ENCODE data around the gene KRTAP1-1.
"Not testable (repeated sequence)": the region's sequence is repeated elsewhere in the genome, so short reads cannot be mapped to it uniquely, and the experiment has no call there.

Gene KRTAP1-1

DNA sequence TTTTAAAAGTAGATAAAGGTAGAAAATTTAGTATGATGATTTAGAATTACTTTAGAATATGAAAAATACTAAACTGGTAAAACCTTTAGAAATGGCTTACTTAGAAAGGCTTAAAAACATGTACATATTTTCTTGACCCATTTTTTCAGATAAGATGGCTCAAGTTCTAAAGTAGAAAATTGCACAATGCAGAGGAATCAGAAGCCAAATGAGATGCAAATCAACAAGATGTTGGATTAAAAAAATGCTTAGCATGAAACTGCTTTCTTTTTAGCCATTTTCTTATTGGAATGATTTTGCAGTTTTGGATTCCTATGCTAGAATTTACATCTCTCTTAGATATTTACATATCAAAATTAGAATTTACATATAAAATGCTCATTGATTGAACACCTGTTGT lies 30.8 kb downstream of the KRTAP1-1 start:
- no peak for DNase-seq

DNA sequence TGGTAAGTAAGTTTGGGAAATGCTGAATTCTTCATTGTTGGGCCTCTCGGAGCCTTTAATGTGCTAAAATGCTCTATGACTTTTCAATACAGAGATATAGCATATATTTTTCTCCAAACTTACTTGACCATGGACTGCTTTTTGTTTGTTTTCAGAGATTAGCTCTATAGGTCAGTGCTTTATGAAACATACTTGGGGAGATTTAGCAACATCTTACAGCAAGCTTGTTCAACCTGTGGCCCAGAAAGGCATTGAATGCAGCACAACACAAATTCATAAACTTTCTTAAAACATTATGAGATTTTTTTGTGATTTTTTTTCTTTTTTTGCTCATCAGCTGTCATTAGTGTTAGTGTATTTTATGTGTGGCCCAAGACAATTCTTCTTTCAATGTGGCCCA lies 31.3 kb downstream of the KRTAP1-1 start:
- DNase-seq: no peak

DNA sequence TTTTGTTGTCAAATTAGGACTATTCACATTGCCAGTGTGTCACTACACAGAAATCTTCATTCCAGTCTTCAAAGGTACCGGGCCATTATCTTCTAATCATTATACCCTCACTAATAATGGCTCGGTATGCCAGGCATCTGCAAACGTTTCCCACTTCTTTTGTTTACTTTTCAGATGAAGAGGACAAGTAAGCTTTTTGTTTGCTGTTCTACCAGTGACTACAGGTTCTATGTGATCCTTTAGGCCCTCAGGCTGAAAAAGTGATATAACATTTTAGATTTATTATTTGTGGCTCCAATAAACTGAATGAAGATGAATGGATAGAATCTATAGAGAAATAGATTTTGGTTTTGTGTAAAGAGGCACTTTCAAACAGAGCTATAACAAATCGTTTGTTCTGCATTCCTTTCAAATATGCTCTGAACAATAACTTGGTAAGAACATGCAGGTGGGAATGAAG lies 31.9 kb downstream of the KRTAP1-1 start:
- no peak for DNase-seq

DNA sequence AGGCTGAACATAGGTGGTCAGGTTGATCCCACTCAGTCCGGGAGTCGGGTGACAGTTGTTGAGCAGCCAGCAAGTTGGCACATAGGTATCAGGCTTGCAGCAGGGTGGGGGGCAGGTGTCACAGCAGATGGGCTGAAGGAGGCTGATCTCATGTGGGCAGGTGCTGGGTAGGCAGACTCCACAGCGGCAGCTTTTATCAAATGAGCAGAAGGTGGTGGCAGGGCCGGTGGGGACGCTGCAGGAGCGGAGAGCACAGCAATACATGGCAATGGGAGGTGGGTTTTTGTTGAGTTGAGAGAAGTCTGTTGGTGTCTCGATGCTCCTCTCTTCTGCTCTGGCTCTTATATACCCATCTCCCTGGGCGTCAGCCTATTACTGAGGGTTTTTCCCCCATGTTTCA lies 32.4 kb downstream of the KRTAP1-1 start, which contains the start of gene KRTAP3-1:
Gene KRTAP3-1, minus strand, starts transcription at position 318 of the 400 bp plus-strand sequence. Its CDS starts 54 bp downstream, at position 264.
- DNase-seq: no peak

DNA sequence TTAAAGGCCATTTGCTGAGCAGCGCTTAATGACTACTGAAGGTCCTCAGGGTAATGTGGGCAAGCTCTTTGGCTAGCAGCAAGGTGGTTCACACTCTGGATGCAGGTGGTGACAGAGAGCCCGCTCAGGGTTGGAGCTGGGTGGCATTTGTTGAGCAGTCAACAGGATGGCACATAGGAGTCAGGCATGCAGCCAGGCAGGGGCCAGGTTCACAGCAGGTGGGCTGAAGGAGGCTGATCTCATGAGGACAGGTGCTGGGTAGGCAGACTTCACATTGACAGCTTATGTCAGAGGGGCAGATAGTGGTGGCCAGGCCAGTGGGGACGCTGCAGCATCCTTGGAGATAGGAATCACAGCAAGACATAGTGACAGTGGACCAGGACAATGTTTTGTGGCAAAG lies 36.9 kb downstream of the KRTAP1-1 start:
- DNase-seq: no peak

DNA sequence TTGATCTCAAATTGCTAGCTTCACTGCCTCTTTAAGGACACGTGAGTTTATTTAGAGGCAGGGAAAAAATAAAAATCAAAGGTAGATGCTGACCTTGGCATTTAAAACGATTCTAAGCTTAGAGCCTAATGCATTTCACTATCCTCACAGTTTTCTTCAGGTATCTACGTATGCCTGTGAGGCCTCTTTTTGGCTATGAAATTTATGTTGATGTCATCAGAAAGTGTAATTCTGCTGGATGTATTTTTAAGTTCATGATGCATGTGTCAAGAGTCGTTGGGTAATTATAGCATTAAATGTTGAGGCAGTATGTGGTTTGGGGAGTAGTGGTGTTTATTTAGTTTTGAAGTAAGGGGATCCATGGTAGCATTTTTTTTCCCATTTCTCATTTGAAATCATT lies 37.3 kb downstream of the KRTAP1-1 start:
- no peak for DNase-seq

DNA sequence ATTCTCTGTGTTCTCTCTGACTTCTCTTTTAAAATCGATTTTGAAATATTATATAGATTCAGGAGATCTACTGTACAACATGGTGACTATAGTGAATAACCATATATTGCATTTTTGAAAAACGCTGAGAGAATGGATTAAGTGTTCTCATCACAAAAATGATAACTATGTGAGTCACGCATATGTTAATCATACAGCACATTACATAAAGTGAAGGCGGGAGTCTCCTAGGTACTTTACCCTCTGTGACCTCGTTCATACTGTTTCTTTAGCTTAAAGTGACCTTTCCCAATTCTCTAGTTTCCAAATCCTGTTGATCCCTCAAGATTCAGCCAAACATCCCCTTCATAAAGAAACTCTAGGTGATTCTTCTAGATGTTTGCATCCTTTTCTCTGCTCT lies 38.4 kb downstream of the KRTAP1-1 start:
- DNase-seq: no peak

DNA sequence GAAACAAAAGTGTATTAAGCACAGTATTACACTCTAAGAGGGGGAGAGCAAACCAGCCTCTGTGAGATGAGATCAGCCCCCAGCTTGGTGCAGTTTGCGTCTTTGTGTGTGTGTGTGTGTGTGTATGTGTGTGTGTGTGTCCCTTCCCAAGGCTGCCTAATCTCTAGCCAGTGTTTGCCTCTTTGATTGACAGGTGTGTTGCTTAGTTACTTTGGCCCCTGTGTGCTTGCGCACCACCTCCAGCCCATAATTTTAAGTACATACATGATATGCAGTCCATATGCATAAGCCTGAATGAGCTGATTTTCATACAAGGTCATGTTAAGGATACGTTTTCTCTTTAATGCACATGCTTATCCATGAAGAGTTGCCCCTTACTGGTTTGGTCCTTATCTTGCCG lies 39.5 kb downstream of the KRTAP1-1 start:
- DNase-seq: no peak

DNA sequence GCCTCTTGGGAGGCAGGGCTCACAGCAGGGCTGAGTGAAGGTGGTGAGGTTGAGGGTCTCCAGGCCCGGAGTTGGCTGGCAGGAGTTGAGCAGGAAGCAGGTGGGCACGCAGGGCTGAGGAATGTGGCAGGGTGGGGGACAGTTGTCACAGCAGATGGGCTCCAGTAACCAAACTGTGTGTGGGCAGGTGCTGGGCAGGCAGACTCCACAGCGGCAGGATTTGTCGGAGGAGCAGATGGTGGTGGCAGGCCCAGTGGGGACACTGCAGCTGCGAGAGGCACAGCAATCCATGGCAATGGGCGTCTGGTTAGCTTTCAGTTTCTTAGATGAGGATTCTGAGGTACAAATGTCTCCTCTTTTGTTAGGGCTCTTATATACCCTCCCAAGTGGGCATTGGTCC lies 41.7 kb downstream of the KRTAP1-1 start, which contains the start of gene KRTAP3-2:
Gene KRTAP3-2, minus strand, starts transcription at position 344 of the 400 bp plus-strand sequence. Its CDS starts 53 bp downstream, at position 291.
- DNase-seq: not testable (repeated sequence)

DNA sequence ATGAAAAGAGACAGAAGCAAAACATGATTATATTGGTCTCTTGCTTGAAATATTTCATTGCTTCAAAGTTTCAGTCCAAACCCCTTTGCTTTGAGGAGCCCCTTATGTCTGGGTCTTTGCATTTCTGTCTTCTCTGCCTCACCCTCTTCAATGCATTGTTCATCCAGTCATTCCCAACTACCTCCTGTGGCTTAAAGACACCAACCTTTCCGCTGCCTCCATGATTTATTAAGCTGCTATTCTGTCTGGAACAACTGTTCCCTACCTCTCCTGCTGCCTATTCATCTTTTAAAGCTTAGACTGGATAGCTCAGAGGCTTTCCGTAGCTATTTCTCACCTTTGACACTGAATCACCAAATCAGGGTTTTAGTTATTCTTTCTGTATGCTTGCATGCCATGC lies 43.9 kb downstream of the KRTAP1-1 start:
- DNase-seq: no peak

DNA sequence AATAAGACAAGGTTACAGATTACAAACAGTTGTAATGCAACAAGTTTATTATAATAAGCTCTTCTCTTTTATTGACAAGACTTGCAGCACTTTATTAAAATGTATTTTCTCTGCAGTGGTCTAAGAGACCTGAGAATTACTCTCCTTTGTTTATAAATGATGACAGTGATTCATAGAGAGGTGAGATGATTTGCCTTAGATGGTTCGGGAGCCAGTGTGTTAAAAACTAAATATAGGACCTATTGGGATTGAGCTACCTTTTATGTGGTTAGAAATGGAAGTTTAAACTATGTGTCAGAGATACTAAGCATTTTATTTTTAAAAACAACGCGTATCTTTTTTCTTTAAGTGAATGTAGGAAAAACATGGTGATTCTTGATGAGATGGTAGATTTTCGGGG lies 44.4 kb downstream of the KRTAP1-1 start:
- DNase-seq: no peak

DNA sequence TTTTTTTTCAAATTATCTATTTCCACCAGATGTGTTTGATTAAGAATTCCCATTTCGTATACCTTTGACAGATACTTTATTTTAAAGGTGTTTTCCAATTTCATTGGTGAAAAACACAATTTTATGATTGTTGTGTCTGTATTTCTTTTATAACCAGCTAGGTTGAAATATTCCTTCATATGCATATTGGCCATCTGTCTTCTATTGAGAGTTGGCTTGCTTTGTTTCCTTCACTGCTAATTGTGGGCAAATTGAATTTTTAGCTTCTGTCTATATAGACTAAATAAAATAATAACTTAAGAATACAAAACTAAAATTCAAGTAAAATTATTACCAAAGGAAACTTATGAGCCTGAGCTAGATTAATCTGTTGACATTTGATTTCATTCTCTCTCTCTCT lies 46.1 kb downstream of the KRTAP1-1 start:
- DNase-seq: no peak

DNA sequence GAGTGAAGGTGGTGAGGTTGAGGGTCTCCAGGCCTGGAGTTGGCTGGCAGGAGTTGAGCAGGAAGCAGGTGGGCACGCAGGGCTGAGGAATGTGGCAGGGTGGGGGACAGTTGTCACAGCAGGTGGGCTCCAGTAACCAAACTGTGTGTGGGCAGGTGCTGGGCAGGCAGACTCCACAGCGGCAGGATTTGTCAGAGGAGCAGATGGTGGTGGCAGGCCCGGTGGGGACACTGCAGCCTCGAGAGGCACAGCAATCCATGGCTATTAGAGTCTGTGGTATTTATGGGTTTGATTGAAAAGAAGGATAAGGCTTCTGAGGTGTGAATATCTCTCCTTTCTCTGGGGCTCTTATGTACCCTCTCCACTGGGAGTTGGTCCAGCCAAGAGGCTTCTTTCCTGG lies 47.4 kb downstream of the KRTAP1-1 start, which contains the start of gene KRTAP3-3:
Gene KRTAP3-3, minus strand, starts transcription at position 326 of the 400 bp plus-strand sequence. Its CDS starts 67 bp downstream, at position 259.
- no peak for DNase-seq

DNA sequence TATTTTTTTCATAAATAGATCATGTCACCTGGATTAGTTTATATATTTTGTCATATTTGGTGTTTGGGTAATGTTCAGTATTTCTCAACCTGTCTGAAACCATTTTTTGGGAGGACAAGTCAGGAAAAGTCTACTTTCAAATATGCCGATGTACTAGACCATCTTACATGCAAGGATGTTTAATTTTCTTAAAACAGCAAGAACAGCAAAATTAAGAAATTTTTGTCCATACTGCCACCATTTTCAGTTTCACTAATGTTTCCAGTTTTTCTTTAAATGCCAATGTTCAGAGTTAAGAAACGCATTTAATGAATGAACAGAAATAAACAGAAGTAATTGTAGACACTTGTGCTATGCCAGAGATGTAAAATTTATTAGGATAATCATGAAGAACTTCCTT lies 48.2 kb downstream of the KRTAP1-1 start:
- no peak for DNase-seq

DNA sequence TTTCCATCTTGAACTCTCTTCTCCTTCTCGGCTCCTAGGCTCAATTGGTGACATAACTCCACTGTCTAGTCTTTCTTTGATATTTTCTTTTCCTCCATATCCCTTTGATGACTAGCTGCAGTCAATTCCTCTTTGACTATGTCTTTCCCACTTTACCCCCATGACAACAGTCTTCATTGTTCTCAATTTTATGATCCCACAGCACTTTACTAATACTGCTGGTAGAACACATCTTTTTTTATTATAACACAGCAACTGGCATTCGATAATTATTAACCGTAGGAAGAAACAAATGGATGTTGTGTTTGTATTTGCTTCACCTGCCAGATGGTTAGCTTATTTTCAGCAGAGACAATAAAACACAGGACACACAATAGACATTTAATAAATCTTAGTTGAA lies 48.6 kb downstream of the KRTAP1-1 start:
- no peak for DNase-seq
